ENCODE measurements around the gene ZNF202. TPM values are rescaled to one million over a fixed set of nuclear protein-coding genes. Genes with fewer than 3 reads are reported as not detected.

Gene ZNF202
- total RNA-seq = 3.6 and 8.1 TPM in 2 replicates

GRCh38 chr11:123741159-123742030 lies at the start of gene ZNF202:
TSS of gene ZNF202 (minus strand) at chr11:123741660. CDS start at chr11:123730888, 10,772 bp downstream.

GRCh38 chr11:123754101-123754568 lies 12.7 kb upstream of the ZNF202 start, which contains the start of gene OR6X1:
TSS of gene OR6X1 (minus strand) at chr11:123754518. CDS start at chr11:123754518, 0 bp downstream.

Other genes with a start within 250 kb of the ZNF202 start
- gene SCN3B, start 87.0 kb downstream of the ZNF202 start, total RNA-seq = under 0.01 and 0.25 TPM in 2 replicates
- not detected in 2 replicates for gene OR6X1, start 12.9 kb upstream of the ZNF202 start, total RNA-seq
- not detected in 2 replicates for gene OR6M1, start 64.7 kb upstream of the ZNF202 start, total RNA-seq
- not detected in 2 replicates for gene TMEM225, start 144.0 kb upstream of the ZNF202 start, total RNA-seq
- gene OR8D4, start 160.5 kb upstream of the ZNF202 start, total RNA-seq = not detected in 2 replicates
- not detected in 2 replicates for gene OR4D5, start 198.0 kb upstream of the ZNF202 start, total RNA-seq
- gene OR6T1, start 202.2 kb upstream of the ZNF202 start, total RNA-seq = not detected in 2 replicates
- not detected in 2 replicates for gene OR10S1, start 236.1 kb upstream of the ZNF202 start, total RNA-seq

All from mesangial cell (primary cell).